Stimulated activated naive CD8-positive, alpha-beta T cell treated with anti-CD3 and anti-CD28 coated beads, Interleukin-15, amount 100 ng/mL, for 72 hours (primary cell): ENCODE results near the gene COMMD10.

Source experiments
- ATAC-seq: fragments of 150-1000 bp; cut with Tn5 transposase; 2 replicates; pipeline ENCODE4 v1.10.0; 2021; ENCODE audit warnings: mild to moderate bottlenecking, moderate library complexity
- DNase-seq, 2 donors: peaks; one replicate each; pipeline ENCODE4 v3.0.0; 2021 to 2022
- H3K27ac Mint-ChIP-seq, 2 donors: one replicate each; pipeline ENCODE4 v1.8.0; 2022; ENCODE audit warnings: mild to moderate bottlenecking in 2 of 2, mixed read lengths in 2 of 2, moderate library complexity in 2 of 2
- H3K27me3 Mint-ChIP-seq: one replicate; pipeline ENCODE4 v1.8.0; 2022; ENCODE audit warnings: mixed read lengths
- H3K4me1 Mint-ChIP-seq: one replicate; pipeline ENCODE4 v1.8.0; 2022; ENCODE audit warnings: mild to moderate bottlenecking, mixed read lengths
- H3K4me3 Mint-ChIP-seq, 2 donors: one replicate each; pipeline ENCODE4 v1.8.0; 2022; ENCODE audit warnings: mild to moderate bottlenecking in 2 of 2, mixed read lengths in 2 of 2, moderate library complexity in 1 of 2
- H3K9me3 Mint-ChIP-seq, 2 donors: one replicate each; pipeline ENCODE4 v1.8.0; 2022; ENCODE audit warnings: mixed read lengths in 2 of 2

COMMD10 gene

GRCh38 chr5:116142495-116142894, 57.7 kb downstream of the COMMD10 start:
- Mint-ChIP-seq H3K4me1 (peaks cover 3% of the 10 kb centered on the region), H3K27ac (no peak overlapping the region), H3K27me3 (no peaks in the 10 kb centered on the region), H3K4me3 (no peak overlapping the region), H3K9me3 (no peaks in the 10 kb centered on the region)
- DNase-seq (no peak), ATAC-seq (no peak)

- Mint-ChIP-seq H3K9me3 (no peaks in the 10 kb centered on the region), H3K27ac (no peak overlapping the region), H3K4me1 (no peaks in the 10 kb centered on the region), H3K4me3 (no peak overlapping the region), H3K27me3 (no peaks in the 10 kb centered on the region)
- ATAC-seq (no peak), DNase-seq (no peak)
These were observed 59.3 kb downstream of the COMMD10 start for GRCh38 chr5:116144103-116144502.

- H3K9me3 Mint-ChIP-seq, result no peaks in the 10 kb centered on the region
- H3K4me1 Mint-ChIP-seq, result no peaks in the 10 kb centered on the region
- ATAC-seq, result no peak
- no peak for DNase-seq
- H3K27me3 Mint-ChIP-seq, result no peaks in the 10 kb centered on the region
- no peak overlapping the region for H3K4me3 Mint-ChIP-seq
- no peak overlapping the region for H3K27ac Mint-ChIP-seq
These were observed 60.2 kb downstream of the COMMD10 start for GRCh38 chr5:116144991-116145390.

- ATAC-seq (peak; percentile 57), DNase-seq (peak in 1 of 2 donors; percentile 8)
- no peaks in the 10 kb centered on the region for H3K9me3 Mint-ChIP-seq
- no peak overlapping the region for H3K4me3 Mint-ChIP-seq
- no peak overlapping the region for H3K27ac Mint-ChIP-seq
- no peaks in the 10 kb centered on the region for H3K27me3 Mint-ChIP-seq
- no peaks in the 10 kb centered on the region for H3K4me1 Mint-ChIP-seq
These were observed 60.6 kb downstream of the COMMD10 start for GRCh38 chr5:116145416-116145815.

- Mint-ChIP-seq H3K4me1 (peaks cover 6% of the 10 kb centered on the region), H3K27ac (no peak overlapping the region), H3K9me3 (peaks cover 0 to 6% of the 10 kb centered on the region in 2 donors), H3K4me3 (no peak overlapping the region), H3K27me3 (no peaks in the 10 kb centered on the region)
- ATAC-seq (no peak), DNase-seq (no peak)
These were observed 67.3 kb downstream of the COMMD10 start for GRCh38 chr5:116152169-116152568.

GRCh38 chr5:116153687-116154174, 68.9 kb downstream of the COMMD10 start:
- peaks cover 0 to 6% of the 10 kb centered on the region in 2 donors for H3K9me3 Mint-ChIP-seq
- H3K27ac Mint-ChIP-seq, result no peak overlapping the region
- H3K27me3 Mint-ChIP-seq, result no peaks in the 10 kb centered on the region
- ATAC-seq, result no peak
- DNase-seq, result no peak
- no peak overlapping the region for H3K4me3 Mint-ChIP-seq
- peaks cover 7% of the 10 kb centered on the region for H3K4me1 Mint-ChIP-seq

GRCh38 chr5:116154252-116154651, 69.4 kb downstream of the COMMD10 start:
- H3K4me1 Mint-ChIP-seq, result peaks cover 12% of the 10 kb centered on the region
- no peaks in the 10 kb centered on the region for H3K27me3 Mint-ChIP-seq
- DNase-seq (no peak), ATAC-seq (no peak)
- no peak overlapping the region for H3K27ac Mint-ChIP-seq
- H3K9me3 Mint-ChIP-seq, result peaks cover 0 to 6% of the 10 kb centered on the region in 2 donors
- no peak overlapping the region for H3K4me3 Mint-ChIP-seq

GRCh38 chr5:116154931-116155330, 70.1 kb downstream of the COMMD10 start:
- Mint-ChIP-seq H3K9me3 (peaks cover 0 to 6% of the 10 kb centered on the region in 2 donors), H3K4me3 (no peak overlapping the region), H3K4me1 (peaks cover 14% of the 10 kb centered on the region), H3K27me3 (no peaks in the 10 kb centered on the region), H3K27ac (no peak overlapping the region)
- DNase-seq, result no peak
- no peak for ATAC-seq

- no peak overlapping the region for H3K4me3 Mint-ChIP-seq
- H3K27me3 Mint-ChIP-seq, result no peaks in the 10 kb centered on the region
- H3K27ac Mint-ChIP-seq, result no peak overlapping the region
- DNase-seq, result no peak
- H3K9me3 Mint-ChIP-seq, result no peaks in the 10 kb centered on the region
- peaks cover 8% of the 10 kb centered on the region for H3K4me1 Mint-ChIP-seq
- no peak for ATAC-seq
These were observed 73.1 kb downstream of the COMMD10 start for GRCh38 chr5:116157902-116158301.

GRCh38 chr5:116159006-116159405, 74.2 kb downstream of the COMMD10 start:
- no peak for ATAC-seq
- no peak for DNase-seq
- H3K9me3 Mint-ChIP-seq, result no peaks in the 10 kb centered on the region
- no peak overlapping the region for H3K4me3 Mint-ChIP-seq
- no peak overlapping the region for H3K27ac Mint-ChIP-seq
- H3K27me3 Mint-ChIP-seq, result no peaks in the 10 kb centered on the region
- H3K4me1 Mint-ChIP-seq, result peaks cover 8% of the 10 kb centered on the region

- Mint-ChIP-seq H3K4me3 (no peak overlapping the region), H3K9me3 (peaks cover 10 to 14% of the 10 kb centered on the region in 2 donors), H3K27ac (no peak overlapping the region), H3K4me1 (no peaks in the 10 kb centered on the region), H3K27me3 (no peaks in the 10 kb centered on the region)
- ATAC-seq (no peak), DNase-seq (no peak)
These were observed 89.3 kb downstream of the COMMD10 start for GRCh38 chr5:116174111-116174510.

GRCh38 chr5:116176121-116176520, 91.3 kb downstream of the COMMD10 start:
- ATAC-seq, result no peak
- DNase-seq, result no peak
- Mint-ChIP-seq H3K4me3 (no peak overlapping the region), H3K9me3 (peaks cover 8 to 9% of the 10 kb centered on the region in 2 donors), H3K27ac (no peak overlapping the region), H3K4me1 (no peaks in the 10 kb centered on the region), H3K27me3 (no peaks in the 10 kb centered on the region)

GRCh38 chr5:116178925-116179324, 94.1 kb downstream of the COMMD10 start:
- Mint-ChIP-seq H3K27me3 (no peaks in the 10 kb centered on the region), H3K9me3 (peaks cover 5% of the 10 kb centered on the region in 2 donors), H3K4me1 (no peaks in the 10 kb centered on the region), H3K4me3 (no peak overlapping the region), H3K27ac (no peak overlapping the region)
- ATAC-seq (no peak), DNase-seq (no peak)

GRCh38 chr5:116209166-116209565, 124.3 kb downstream of the COMMD10 start:
- Mint-ChIP-seq H3K27me3 (no peaks in the 10 kb centered on the region), H3K4me1 (no peaks in the 10 kb centered on the region), H3K9me3 (no peaks in the 10 kb centered on the region), H3K4me3 (no peak overlapping the region), H3K27ac (no peak overlapping the region)
- DNase-seq (no peak), ATAC-seq (no peak)

GRCh38 chr5:116212225-116212624, 127.4 kb downstream of the COMMD10 start:
- H3K4me3 Mint-ChIP-seq, result no peak overlapping the region
- H3K9me3 Mint-ChIP-seq, result no peaks in the 10 kb centered on the region
- DNase-seq, result no peak
- no peaks in the 10 kb centered on the region for H3K27me3 Mint-ChIP-seq
- no peaks in the 10 kb centered on the region for H3K4me1 Mint-ChIP-seq
- H3K27ac Mint-ChIP-seq, result no peak overlapping the region
- no peak for ATAC-seq

- DNase-seq, result no peak
- peaks cover 0 to 5% of the 10 kb centered on the region in 2 donors for H3K9me3 Mint-ChIP-seq
- no peak overlapping the region for H3K27ac Mint-ChIP-seq
- no peak for ATAC-seq
- H3K27me3 Mint-ChIP-seq, result no peaks in the 10 kb centered on the region
- no peak overlapping the region for H3K4me3 Mint-ChIP-seq
- no peaks in the 10 kb centered on the region for H3K4me1 Mint-ChIP-seq
These were observed 131.4 kb downstream of the COMMD10 start for GRCh38 chr5:116216246-116216645.

- Mint-ChIP-seq H3K4me3 (no peak overlapping the region), H3K27me3 (no peaks in the 10 kb centered on the region), H3K9me3 (peaks cover 6 to 27% of the 10 kb centered on the region in 2 donors), H3K4me1 (no peaks in the 10 kb centered on the region), H3K27ac (no peak overlapping the region)
- DNase-seq, result no peak
- ATAC-seq, result no peak
These were observed 140.6 kb downstream of the COMMD10 start for GRCh38 chr5:116225281-116225922.
